Gastroesophageal sphincter (tissue), 3 donors: ENCODE data around the gene XKR7.

Experiments
- EP300 ChIP-seq: sonication (generic); formaldehyde crosslinking; IDR thresholded peaks from one replicate; pipeline ENCODE4 v1.6.1; 2017; ENCODE audit warnings: antibody characterized with exemption, mild to moderate bottlenecking
- TF ChIP-seq, protein P1 (sequence below), 4 experiments: fragments of 200-600 bp in 2 of 4; fragments of 450-650 bp in 2 of 4; sonication (generic) in 1 of 4; IDR thresholded peaks; one replicate each; pipeline ENCODE4 v1.5.1; 2017 to 2019; ENCODE audit warnings: antibody characterized with exemption in 4 of 4, mild to moderate bottlenecking in 2 of 4, moderate library complexity in 2 of 4

DNA sequence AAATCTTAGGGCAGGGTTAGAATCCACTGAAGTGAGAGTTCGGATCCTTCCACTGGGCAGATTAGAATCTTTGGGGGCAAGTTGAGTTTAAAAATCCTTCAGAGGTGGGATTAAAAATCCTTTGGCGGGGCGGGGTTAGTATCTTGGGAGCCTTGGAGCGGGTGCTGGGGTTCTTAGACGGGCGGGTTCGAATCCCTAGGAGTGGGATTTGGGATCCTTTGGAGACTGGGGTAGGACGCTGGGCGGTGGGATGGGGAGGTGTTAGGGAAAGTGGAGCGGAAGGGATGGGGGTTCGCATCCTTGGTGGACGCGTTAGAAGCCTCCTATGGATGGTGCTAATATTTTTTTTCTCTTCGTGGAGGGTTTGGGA lies 83.8 kb downstream of the XKR7 start:
- TF ChIP-seq, protein P1, sequence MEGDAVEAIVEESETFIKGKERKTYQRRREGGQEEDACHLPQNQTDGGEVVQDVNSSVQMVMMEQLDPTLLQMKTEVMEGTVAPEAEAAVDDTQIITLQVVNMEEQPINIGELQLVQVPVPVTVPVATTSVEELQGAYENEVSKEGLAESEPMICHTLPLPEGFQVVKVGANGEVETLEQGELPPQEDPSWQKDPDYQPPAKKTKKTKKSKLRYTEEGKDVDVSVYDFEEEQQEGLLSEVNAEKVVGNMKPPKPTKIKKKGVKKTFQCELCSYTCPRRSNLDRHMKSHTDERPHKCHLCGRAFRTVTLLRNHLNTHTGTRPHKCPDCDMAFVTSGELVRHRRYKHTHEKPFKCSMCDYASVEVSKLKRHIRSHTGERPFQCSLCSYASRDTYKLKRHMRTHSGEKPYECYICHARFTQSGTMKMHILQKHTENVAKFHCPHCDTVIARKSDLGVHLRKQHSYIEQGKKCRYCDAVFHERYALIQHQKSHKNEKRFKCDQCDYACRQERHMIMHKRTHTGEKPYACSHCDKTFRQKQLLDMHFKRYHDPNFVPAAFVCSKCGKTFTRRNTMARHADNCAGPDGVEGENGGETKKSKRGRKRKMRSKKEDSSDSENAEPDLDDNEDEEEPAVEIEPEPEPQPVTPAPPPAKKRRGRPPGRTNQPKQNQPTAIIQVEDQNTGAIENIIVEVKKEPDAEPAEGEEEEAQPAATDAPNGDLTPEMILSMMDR (IDR thresholded peaks at IDR 0.05) = no peak
- TF ChIP-seq EP300 = no peak
